GM19397 (cell line): ENCODE measurements around the gene SAP30BP.

Source experiments
- ATAC-seq: cut with Tn5 transposase; IDR thresholded peaks from one replicate; pipeline ENCODE4 v1.9.1; 2021; ENCODE audit warnings: mild to moderate bottlenecking, moderate library complexity; ENCODE audit not compliant: unreplicated experiment

SAP30BP gene

DNA sequence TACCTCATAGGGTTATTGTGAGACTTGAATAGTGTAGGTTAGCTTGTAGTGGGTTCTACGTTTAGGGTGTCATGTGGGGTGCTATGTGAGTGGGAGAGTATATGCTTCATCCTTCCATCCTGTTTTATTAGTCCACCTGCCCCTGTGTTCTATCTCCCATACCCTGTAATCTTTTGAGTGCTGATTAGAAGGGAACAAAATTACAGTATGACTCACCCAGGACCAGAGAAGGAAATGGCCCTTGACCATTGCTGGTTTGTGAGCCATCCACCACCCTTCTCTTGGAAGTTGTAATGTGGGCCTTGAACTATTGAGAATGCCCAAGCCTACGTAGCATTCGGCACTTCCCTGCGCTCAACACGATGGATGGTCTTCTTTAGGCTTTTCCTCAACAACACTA, 17.1 kb downstream of the SAP30BP start:
- ATAC-seq: no peak

DNA sequence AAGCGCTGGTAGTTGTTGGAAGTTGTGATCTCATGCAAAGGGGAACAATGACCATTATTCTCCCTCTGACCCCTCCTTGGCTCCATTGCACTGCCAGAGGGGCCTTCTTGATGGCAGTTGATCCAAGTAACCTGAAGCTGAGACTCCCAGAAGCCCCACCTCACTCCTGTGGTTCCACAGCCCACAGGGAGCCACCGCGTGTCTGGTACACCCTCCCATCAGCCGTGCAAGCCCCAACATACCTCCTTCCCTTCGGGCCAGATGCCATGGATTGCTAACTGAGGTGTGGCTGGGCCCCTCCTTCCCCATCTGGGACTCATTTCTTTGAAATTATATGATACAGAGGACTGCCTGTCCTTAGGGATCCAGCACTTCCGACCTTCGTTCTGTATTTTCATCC, 17.8 kb downstream of the SAP30BP start:
- ATAC-seq: no peak

DNA sequence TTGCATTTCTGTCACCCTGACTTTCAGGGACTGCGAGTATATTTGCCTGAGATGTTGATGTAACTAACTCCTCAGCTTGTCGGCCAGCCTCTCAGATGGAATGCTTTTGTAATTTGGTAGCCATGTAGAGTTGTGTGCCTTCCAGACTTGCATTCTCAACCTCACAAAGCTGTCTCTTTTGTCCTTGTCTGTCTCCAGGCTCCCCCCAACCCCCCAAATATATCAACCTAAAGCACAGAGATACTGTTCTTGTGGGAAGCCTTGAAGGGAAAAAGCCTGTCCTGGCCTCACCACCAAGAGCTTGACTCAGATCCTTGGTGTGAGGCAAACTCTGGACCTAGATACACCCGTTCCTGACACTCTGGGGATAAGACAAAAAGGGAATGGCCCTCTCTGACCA, 18.4 kb downstream of the SAP30BP start:
- ATAC-seq: no peak

GRCh38 chr17:75688209-75688825, 21.2 kb downstream of the SAP30BP start:
- no peak for ATAC-seq

- no peak for ATAC-seq
These were observed 22.3 kb downstream of the SAP30BP start for GRCh38 chr17:75689441-75689873.

- ATAC-seq: no peak
These were observed 24.2 kb downstream of the SAP30BP start for GRCh38 chr17:75691371-75691791.

GRCh38 chr17:75691801-75692626, 24.9 kb downstream of the SAP30BP start:
- ATAC-seq: no peak

- ATAC-seq: no peak
These were observed 25.8 kb downstream of the SAP30BP start for GRCh38 chr17:75692976-75693375.

- ATAC-seq: no peak
These were observed 26.7 kb downstream of the SAP30BP start for GRCh38 chr17:75693500-75694481.

DNA sequence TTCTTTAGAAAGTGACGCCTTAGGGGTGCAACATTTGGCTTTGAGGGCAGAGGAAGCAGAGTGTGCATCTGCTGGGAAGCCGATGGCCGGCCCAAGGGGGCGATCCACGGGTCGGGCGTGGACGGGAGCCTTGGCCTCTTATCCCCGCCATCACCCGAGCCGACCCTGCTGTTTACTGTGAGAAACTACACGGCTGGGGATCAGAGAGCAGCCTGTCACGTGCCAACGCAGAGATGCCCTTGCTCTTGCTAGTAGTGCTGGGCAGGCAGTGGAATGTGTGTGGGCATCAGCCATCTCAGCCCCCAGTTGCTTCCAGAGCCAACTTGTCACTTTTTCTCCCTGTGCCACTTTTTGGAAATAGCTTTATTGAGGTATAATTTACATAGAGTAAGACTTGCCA, 27.4 kb downstream of the SAP30BP start:
- ATAC-seq: no peak

- no peak for ATAC-seq
These were observed 28.1 kb downstream of the SAP30BP start for GRCh38 chr17:75695141-75695829.

GRCh38 chr17:75695830-75696271, 28.7 kb downstream of the SAP30BP start:
- no peak for ATAC-seq

GRCh38 chr17:75697651-75698291, 30.6 kb downstream of the SAP30BP start:
- ATAC-seq: no peak

GRCh38 chr17:75698659-75699058, 31.5 kb downstream of the SAP30BP start:
- no peak for ATAC-seq

- ATAC-seq: no peak
These were observed 34.1 kb downstream of the SAP30BP start for GRCh38 chr17:75701288-75701687.

- no peak for ATAC-seq
These were observed 36.1 kb downstream of the SAP30BP start for GRCh38 chr17:75703191-75703590.

DNA sequence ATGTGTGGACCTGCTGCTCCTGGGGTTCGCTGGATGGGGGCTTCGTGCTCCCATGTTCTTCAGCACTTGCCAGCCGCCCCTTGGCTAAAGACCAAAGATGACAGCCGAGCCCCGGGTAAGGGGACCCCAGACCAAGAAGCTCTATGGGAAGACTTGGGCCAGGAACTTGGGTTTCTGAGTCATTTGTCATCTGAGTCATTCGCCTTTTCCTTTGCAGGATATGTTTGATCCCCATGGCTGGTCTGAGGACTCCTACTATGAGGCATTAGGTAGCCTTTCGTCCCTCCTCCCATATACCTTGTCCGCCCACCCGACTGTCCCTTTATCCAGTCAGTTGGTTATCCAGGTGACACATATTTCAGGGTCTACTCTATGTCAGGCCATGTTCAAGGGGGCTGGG, 36.5 kb downstream of the SAP30BP start:
- ATAC-seq: no peak

- no peak for ATAC-seq
These were observed 38.1 kb downstream of the SAP30BP start for GRCh38 chr17:75704963-75705875.
